22Rv1 (cell line): ENCODE measurements around the gene KCNK6.

Experiments used
- ZFX ChIP-seq: fragments of 450-650 bp; IDR thresholded peaks from 2 replicates; pipeline ENCODE4 v1.6.1; 2017; ENCODE audit warnings: antibody characterized with exemption, borderline replicate concordance
- TF ChIP-seq, protein P1 (sequence below): fragments of 450-650 bp; IDR thresholded peaks from 2 replicates; pipeline ENCODE4 v1.5.1; 2017; ENCODE audit warnings: mild to moderate bottlenecking

DNA sequence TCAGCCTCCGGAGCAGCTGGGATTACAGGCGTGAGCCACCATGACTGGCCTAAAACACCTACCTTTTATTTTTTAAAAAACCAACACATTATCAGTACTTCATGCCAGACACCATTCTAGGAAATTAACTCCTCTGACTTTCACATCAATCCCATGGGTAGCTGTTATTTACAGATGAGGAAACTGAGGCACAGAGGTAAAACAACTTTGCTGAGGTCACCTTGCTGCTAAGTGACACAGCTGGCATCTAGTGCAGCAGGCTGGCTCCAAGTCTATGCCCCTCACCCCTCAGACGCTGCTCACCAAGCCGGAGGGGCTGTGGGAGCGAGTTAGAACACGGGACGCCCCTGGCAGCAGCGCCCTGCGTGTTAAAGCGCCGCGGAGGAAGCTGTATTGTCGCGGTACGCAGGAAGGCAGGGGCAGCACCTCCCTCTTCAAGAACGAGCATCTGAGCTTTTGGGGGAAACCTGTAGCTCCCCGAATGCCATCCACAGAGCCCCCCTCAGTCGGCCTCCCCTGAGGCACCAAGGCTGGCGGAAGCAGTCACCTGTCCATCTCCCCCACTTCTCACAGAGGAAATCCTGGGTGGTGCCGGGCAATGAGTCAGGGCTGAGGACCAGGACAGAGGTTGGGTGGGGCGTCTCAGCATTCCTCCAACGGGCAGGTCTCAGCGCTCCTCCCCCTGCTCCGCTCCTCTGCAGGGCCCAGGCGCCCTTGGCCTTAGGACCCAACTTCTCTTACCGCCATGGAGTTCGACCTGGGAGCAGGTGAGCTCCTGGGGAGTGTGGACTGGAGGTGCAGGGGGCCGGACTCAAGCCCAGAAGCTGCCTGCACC is 15.9 kb upstream of the KCNK6 start, which contains the start of gene C19orf33:
- TF ChIP-seq, protein P1, sequence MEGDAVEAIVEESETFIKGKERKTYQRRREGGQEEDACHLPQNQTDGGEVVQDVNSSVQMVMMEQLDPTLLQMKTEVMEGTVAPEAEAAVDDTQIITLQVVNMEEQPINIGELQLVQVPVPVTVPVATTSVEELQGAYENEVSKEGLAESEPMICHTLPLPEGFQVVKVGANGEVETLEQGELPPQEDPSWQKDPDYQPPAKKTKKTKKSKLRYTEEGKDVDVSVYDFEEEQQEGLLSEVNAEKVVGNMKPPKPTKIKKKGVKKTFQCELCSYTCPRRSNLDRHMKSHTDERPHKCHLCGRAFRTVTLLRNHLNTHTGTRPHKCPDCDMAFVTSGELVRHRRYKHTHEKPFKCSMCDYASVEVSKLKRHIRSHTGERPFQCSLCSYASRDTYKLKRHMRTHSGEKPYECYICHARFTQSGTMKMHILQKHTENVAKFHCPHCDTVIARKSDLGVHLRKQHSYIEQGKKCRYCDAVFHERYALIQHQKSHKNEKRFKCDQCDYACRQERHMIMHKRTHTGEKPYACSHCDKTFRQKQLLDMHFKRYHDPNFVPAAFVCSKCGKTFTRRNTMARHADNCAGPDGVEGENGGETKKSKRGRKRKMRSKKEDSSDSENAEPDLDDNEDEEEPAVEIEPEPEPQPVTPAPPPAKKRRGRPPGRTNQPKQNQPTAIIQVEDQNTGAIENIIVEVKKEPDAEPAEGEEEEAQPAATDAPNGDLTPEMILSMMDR: no peak
- TF ChIP-seq ZFX: no peak
